Measurements from ENCODE around the gene OSTC. TPM values are rescaled to one million over a fixed set of nuclear protein-coding genes. Genes with fewer than 3 reads are reported as not detected.

Gene OSTC
- total RNA-seq, 1 donor from 2014 or later: 27.2 TPM

- intact Hi-C loops (cut with micrococcal nuclease): no loop called here
- Histone ChIP-seq H3K27ac (replicated peaks) (peak overlapping the region; percentile 85), H3K4me1 (peaks cover 60% of the 10 kb centered on the region), H3K36me3 (peaks cover 49% of the 10 kb centered on the region), H3K9me3 (replicated peaks) (peaks cover 8% of the 10 kb centered on the region), H3K27me3 (ENCODE audit: low read depth) (no peaks in the 10 kb centered on the region), H3K4me3 (peak overlapping the region; percentile 88)
- no peak for DNase-seq
- TF ChIP-seq CTCF (IDR thresholded peaks at IDR 0.05; ENCODE audit: borderline replicate concordance): no peak
These were observed 29.2 kb upstream of the OSTC start for GRCh38 chr4:108620933-108621905.

- no peak for DNase-seq
- intact Hi-C loops (cut with micrococcal nuclease): no loop called here
- no peaks in the 10 kb centered on the region for H3K9me3 ChIP-seq (replicated peaks)
- peaks cover 54% of the 10 kb centered on the region for H3K36me3 ChIP-seq
- TF ChIP-seq CTCF (IDR thresholded peaks at IDR 0.05; ENCODE audit: borderline replicate concordance): no peak
- peaks cover 60% of the 10 kb centered on the region for H3K4me1 ChIP-seq
- peak overlapping the region; percentile 88 for H3K4me3 ChIP-seq
- H3K27me3 ChIP-seq (ENCODE audit: low read depth): no peaks in the 10 kb centered on the region
- no peak overlapping the region for H3K27ac ChIP-seq (replicated peaks)
These were observed 28.4 kb upstream of the OSTC start for GRCh38 chr4:108622022-108622421.

GRCh38 chr4:108622828-108623227 lies 27.6 kb upstream of the OSTC start:
- Histone ChIP-seq H3K4me1 (peaks cover 57% of the 10 kb centered on the region), H3K27ac (replicated peaks) (no peak overlapping the region), H3K4me3 (no peak overlapping the region), H3K36me3 (peaks cover 60% of the 10 kb centered on the region), H3K27me3 (ENCODE audit: low read depth) (no peaks in the 10 kb centered on the region), H3K9me3 (replicated peaks) (no peaks in the 10 kb centered on the region)
- TF ChIP-seq CTCF (IDR thresholded peaks at IDR 0.05; ENCODE audit: borderline replicate concordance): no peak
- DNase-seq: no peak
- intact Hi-C loops (cut with micrococcal nuclease): no loop called here

GRCh38 chr4:108624263-108625056 lies 25.9 kb upstream of the OSTC start:
- intact Hi-C loops (cut with micrococcal nuclease): no loop called here
- H3K27me3 ChIP-seq (ENCODE audit: low read depth): no peaks in the 10 kb centered on the region
- no peak for DNase-seq
- H3K4me1 ChIP-seq: peaks cover 50% of the 10 kb centered on the region
- no peak overlapping the region for H3K4me3 ChIP-seq
- peaks cover 77% of the 10 kb centered on the region for H3K36me3 ChIP-seq
- H3K27ac ChIP-seq (replicated peaks): no peak overlapping the region
- no peaks in the 10 kb centered on the region for H3K9me3 ChIP-seq (replicated peaks)
- TF ChIP-seq CTCF (IDR thresholded peaks at IDR 0.05; ENCODE audit: borderline replicate concordance): no peak

- Histone ChIP-seq H3K4me1 (peaks cover 37% of the 10 kb centered on the region), H3K27ac (replicated peaks) (no peak overlapping the region), H3K9me3 (replicated peaks) (no peaks in the 10 kb centered on the region), H3K36me3 (peaks cover 92% of the 10 kb centered on the region), H3K4me3 (no peak overlapping the region), H3K27me3 (ENCODE audit: low read depth) (no peaks in the 10 kb centered on the region)
- intact Hi-C loops (cut with micrococcal nuclease): no loop called here
- no peak for TF ChIP-seq CTCF (IDR thresholded peaks at IDR 0.05; ENCODE audit: borderline replicate concordance)
- DNase-seq: no peak
These were observed 24.3 kb upstream of the OSTC start for GRCh38 chr4:108626056-108626455.

All from left ventricle myocardium inferior (tissue), 1 donor.